D721Med (cell line): ENCODE measurements around the gene FAM170B.

Experiments used
- DNase-seq: peaks from one replicate; pipeline ENCODE4 v3.0.0; 2011; ENCODE audit warnings: low spot score; ENCODE audit not compliant: insufficient read length
- FAIRE-seq: peaks from 2 replicates; lab custom pipeline; 2011; peaks lifted over from hg19 to GRCh38; lab: Jason Lieb, UNC
- TF ChIP-seq, protein P1 (sequence below): IDR thresholded peaks from 2 replicates; pipeline ENCODE4 v1.5.1; 2012; ENCODE audit warnings: mild to moderate bottlenecking, control low read depth; ENCODE audit not compliant: insufficient read depth; ENCODE audit errors: missing control alignments

Gene FAM170B

DNA sequence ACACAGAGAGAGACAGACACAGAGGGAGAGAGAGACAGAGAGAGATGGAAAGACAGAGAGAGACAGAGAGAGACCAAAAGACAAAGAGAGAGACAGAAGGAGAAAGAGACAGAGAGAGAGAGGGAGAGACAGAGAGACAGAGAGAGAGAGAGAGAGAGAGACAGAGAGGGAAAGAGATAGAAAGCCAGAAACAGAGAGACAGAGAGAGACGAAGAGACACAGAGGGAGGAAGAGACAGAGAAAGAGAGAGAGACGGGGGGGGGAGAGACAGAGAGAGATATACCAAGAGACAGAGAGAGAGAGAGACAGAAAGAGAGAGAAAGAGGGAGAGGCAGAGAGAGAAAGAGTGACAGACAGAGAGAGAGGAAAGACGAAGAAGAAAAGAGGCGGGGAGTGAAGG lies 28.7 kb downstream of the FAM170B start:
- FAIRE-seq: no peak
- TF ChIP-seq, protein P1, sequence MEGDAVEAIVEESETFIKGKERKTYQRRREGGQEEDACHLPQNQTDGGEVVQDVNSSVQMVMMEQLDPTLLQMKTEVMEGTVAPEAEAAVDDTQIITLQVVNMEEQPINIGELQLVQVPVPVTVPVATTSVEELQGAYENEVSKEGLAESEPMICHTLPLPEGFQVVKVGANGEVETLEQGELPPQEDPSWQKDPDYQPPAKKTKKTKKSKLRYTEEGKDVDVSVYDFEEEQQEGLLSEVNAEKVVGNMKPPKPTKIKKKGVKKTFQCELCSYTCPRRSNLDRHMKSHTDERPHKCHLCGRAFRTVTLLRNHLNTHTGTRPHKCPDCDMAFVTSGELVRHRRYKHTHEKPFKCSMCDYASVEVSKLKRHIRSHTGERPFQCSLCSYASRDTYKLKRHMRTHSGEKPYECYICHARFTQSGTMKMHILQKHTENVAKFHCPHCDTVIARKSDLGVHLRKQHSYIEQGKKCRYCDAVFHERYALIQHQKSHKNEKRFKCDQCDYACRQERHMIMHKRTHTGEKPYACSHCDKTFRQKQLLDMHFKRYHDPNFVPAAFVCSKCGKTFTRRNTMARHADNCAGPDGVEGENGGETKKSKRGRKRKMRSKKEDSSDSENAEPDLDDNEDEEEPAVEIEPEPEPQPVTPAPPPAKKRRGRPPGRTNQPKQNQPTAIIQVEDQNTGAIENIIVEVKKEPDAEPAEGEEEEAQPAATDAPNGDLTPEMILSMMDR: no peak

DNA sequence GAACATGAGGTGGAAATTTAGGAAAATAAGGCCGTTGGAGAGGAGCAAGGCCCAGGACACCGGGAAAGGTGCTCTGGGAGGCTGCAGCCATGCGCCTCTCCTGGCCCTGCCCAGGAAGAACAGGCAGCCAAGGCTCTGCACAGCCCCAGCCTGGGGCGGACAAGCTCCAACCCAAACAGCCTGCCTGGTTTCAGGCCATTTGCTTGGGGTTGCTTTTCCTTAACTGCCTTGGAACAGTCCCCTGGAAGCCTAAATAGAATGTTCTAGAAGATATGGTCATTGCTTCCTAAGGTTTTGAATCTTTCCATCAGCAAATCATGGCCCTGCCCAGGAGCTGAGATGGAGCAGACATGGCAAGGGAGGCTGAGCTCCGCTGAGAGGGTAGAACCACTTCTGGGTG lies 29.5 kb downstream of the FAM170B start:
- FAIRE-seq (no peak), DNase-seq (no peak)
- TF ChIP-seq, protein P1: no peak

More for the DNA sequence above, 28.7 kb downstream of the FAM170B start:
- DNase-seq: no peak

DNA sequence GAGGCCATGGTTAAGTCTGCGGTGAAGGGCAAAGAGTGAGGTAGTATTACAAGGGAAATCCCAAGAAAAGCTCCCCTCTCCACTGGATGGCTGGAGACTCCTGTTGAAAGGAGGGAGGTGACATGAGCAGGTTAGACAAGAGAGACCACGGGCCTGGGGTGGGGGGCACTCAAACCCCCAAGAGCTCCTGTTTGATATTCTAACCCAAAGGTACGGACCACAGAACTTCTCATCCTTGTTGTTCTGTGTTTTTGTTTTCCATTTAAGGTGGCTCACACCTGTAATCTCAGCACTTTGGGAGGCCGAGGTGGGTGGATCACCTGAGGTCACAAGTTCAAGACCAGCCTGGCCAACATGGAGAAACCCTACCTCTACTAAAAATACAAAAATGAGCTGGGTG lies 30.1 kb downstream of the FAM170B start:
- DNase-seq (no peak), FAIRE-seq (no peak)
- TF ChIP-seq, protein P1: no peak

DNA sequence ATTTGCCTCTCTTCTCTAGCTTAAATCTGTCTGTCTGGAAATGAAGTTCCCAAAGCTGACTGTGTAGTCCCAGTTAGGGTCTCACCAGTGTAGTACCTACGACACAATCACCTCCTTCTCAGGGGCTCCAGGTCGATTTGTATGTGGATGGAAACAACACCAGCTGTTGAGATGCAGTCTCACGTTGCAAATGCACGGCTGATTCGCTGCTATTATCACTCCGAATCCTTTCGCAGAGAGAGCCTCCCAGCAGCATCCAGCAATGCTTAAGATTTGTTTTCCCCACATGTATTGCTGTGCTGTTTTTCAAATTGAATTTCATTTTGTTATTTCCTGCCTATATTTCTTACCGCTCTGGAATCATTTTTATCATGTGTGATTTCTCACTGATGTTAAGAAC lies 34.8 kb downstream of the FAM170B start:
- DNase-seq (no peak), FAIRE-seq (no peak)
- TF ChIP-seq, protein P1: no peak

DNA sequence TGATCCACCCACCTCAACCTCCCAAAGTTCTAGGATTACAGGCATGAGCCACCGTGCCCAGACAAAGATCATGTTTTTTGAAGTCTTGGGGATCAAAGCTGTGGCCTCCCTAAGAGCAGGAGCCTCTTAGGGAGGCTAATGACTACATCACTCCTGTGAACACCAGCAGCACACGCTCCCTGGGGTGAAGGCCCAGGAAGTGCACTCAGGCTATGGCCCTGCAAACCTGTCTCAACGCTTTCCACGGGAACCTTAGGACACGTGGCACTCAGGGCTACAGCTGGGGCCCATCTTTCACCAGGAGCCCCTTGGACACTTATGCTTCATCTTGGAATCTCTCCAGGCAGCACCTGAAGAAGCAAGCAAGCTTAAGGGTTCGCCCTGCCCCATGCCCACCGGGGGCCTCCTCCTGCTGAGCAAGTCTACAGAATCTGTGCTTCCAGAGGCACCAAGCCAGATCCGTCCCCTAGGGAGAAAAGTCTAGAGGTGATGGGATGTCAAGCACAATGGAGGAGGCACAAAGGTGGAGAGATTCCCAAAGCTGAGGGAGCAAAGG lies 36.9 kb downstream of the FAM170B start:
- TF ChIP-seq, protein P1: no peak
- no peak for DNase-seq
- no peak for FAIRE-seq

DNA sequence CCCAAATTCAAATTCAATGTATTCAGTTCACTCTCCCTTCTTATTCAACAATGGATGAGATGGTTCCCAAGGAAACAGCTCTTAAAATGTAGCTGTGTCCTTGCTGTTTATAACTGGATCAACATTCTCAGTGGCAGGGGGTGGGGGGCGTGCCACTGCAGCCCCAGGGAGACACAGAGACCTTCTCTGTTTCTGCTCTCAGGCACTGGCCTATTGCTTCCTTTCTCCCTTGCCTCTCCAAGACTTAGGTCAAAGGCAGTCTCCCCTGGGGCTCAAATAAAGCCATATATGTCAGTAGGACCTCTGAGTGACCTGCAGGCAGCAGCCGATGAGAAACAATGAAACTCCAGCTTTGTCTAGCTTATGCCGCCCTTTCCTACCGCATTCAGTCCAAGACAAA lies 39.2 kb downstream of the FAM170B start:
- no peak for FAIRE-seq
- no peak for DNase-seq
- TF ChIP-seq, protein P1: no peak

DNA sequence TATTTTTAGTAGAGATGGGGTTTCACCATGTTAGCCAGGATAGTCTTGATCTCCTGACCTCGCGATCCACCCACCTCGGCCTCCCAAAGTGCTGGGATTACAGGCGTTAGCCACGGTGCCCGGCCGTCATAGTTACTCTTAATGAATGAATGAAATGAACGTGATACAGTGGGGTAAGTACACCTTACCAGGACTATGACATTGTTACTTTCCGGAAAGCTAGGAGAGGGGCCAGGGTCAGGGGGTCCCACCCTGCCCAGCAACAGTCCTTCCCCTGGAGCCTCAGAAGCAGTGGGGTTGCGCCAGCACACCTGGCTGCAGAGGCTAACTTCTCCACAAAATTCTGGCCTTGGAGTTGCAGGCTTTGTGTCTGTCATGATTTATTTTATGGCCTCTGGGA lies 39.9 kb downstream of the FAM170B start:
- no peak for DNase-seq
- FAIRE-seq: no peak
- TF ChIP-seq, protein P1: no peak
